ENCODE measurements around the gene C10orf67. TPM values are rescaled to one million over a fixed set of nuclear protein-coding genes. Genes with fewer than 3 reads are reported as not detected.

The C10orf67 gene
- total RNA-seq, 1 experiment from 2014 or later = not detected

DNA sequence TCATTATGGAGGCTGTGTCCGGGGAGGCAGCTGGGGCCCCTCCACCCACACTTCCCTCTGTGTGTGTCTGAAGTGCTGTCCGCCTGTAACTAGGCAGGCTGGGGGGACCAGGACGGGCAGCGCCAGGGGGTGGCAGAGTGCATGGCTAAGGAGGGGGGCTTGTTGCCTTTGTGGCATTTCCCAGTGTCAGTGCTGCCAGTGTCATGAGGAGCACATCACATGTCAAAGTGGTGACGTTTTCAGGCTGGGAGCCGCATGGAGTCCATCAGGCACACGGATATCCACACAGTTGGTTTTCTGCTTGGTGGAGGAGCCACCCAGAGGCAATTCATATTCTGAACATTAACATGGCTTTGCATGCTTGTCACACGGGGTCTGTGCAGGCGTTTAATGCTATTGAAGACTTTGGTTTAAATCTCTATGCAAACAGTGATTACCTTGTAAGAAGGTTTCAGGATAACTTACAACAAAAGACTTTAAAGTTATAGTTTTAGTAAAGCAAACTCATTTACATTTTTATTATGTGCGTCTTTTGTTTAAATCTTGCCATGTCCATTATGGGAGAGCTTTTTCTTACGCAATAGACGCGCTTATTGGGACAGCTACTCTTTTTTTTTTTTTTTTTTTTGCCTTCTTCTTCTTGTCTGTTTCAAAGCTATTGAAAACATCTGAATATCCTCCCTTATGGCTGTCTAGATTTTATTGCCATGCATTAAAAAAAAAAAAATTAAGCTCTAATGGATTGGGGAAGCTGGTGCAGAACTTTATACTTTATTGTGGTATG is 52.9 kb downstream of the C10orf67 start:
- Histone ChIP-seq H3K4me2 (ENCODE audit: low read length) (no peak overlapping the region), H2AFZ (ENCODE audit: low read depth, low read length, poor library complexity, severe bottlenecking) (no peak overlapping the region), H3K27ac (ENCODE audit: low read depth, low read length) (no peak overlapping the region), H3K4me1 (ENCODE audit: control insufficient read depth in 1 of 2, insufficient read depth in 2 of 2, low read length in 2 of 2) (no peaks in the 10 kb centered on the region), H4K20me1 (ENCODE audit: insufficient read depth) (no peaks in the 10 kb centered on the region), H3K36me3 (ENCODE audit: control insufficient read depth in 1 of 2, insufficient read depth in 2 of 2, low read length in 2 of 2) (no peaks in the 10 kb centered on the region), H3K79me2 (ENCODE audit: insufficient read depth, low read length) (no peaks in the 10 kb centered on the region), H3K9me3 (ENCODE audit: control insufficient read depth in 1 of 2, insufficient read depth in 1 of 2, low read depth in 1 of 2, low read length in 2 of 2) (no peaks in the 10 kb centered on the region), H3K27me3 (ENCODE audit: insufficient read depth, low read length) (peaks cover 12% of the 10 kb centered on the region), H3K4me3 (replicated peaks in 1 of 2; ENCODE audit: low read depth in 1 of 2, low read length in 2 of 2) (no peak overlapping the region), H3K9ac (ENCODE audit: low read length) (no peak overlapping the region), H3K9me2 (ENCODE audit: insufficient read depth) (no peaks in the 10 kb centered on the region)
- TF ChIP-seq JUND (IDR thresholded peaks at IDR 0.05) (no peak), EGR1 (IDR thresholded peaks at IDR 0.05; ENCODE audit: low read depth) (no peak), SP1 (IDR thresholded peaks at IDR 0.05; ENCODE audit: low read depth) (no peak), ZNF274 (IDR thresholded peaks at IDR 0.05; ENCODE audit: low read depth, low read length) (no peak), ELF1 (IDR thresholded peaks at IDR 0.05; ENCODE audit: borderline replicate concordance, low read depth) (no peak), CEBPB (IDR thresholded peaks at IDR 0.05; ENCODE audit: low read depth) (no peak), POLR2A (IDR thresholded peaks at IDR 0.05; ENCODE audit: borderline replicate concordance, extremely low read depth, insufficient read depth, insufficient read length) (no peak), RAD21 (IDR thresholded peaks at IDR 0.05; ENCODE audit: low read depth) (no peak), TCF7L2 (IDR thresholded peaks at IDR 0.05; ENCODE audit: borderline replicate concordance, extremely low read depth, insufficient read depth, insufficient read length) (no peak), EZH2 (IDR thresholded peaks at IDR 0.05) (no peak), ZFX (IDR thresholded peaks at IDR 0.05) (no peak), CBX3 (IDR thresholded peaks at IDR 0.05; ENCODE audit: low read depth) (no peak)
- TF ChIP-seq, protein P1, sequence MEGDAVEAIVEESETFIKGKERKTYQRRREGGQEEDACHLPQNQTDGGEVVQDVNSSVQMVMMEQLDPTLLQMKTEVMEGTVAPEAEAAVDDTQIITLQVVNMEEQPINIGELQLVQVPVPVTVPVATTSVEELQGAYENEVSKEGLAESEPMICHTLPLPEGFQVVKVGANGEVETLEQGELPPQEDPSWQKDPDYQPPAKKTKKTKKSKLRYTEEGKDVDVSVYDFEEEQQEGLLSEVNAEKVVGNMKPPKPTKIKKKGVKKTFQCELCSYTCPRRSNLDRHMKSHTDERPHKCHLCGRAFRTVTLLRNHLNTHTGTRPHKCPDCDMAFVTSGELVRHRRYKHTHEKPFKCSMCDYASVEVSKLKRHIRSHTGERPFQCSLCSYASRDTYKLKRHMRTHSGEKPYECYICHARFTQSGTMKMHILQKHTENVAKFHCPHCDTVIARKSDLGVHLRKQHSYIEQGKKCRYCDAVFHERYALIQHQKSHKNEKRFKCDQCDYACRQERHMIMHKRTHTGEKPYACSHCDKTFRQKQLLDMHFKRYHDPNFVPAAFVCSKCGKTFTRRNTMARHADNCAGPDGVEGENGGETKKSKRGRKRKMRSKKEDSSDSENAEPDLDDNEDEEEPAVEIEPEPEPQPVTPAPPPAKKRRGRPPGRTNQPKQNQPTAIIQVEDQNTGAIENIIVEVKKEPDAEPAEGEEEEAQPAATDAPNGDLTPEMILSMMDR (IDR thresholded peaks at IDR 0.05 in 2 of 3, conservative IDR thresholded peaks at IDR 0.05 in 1 of 3; ENCODE audit: borderline replicate concordance in 1 of 3, insufficient read depth in 1 of 3, low read depth in 2 of 3, low read length in 2 of 3) = no peak
- TF ChIP-seq, protein P2, sequence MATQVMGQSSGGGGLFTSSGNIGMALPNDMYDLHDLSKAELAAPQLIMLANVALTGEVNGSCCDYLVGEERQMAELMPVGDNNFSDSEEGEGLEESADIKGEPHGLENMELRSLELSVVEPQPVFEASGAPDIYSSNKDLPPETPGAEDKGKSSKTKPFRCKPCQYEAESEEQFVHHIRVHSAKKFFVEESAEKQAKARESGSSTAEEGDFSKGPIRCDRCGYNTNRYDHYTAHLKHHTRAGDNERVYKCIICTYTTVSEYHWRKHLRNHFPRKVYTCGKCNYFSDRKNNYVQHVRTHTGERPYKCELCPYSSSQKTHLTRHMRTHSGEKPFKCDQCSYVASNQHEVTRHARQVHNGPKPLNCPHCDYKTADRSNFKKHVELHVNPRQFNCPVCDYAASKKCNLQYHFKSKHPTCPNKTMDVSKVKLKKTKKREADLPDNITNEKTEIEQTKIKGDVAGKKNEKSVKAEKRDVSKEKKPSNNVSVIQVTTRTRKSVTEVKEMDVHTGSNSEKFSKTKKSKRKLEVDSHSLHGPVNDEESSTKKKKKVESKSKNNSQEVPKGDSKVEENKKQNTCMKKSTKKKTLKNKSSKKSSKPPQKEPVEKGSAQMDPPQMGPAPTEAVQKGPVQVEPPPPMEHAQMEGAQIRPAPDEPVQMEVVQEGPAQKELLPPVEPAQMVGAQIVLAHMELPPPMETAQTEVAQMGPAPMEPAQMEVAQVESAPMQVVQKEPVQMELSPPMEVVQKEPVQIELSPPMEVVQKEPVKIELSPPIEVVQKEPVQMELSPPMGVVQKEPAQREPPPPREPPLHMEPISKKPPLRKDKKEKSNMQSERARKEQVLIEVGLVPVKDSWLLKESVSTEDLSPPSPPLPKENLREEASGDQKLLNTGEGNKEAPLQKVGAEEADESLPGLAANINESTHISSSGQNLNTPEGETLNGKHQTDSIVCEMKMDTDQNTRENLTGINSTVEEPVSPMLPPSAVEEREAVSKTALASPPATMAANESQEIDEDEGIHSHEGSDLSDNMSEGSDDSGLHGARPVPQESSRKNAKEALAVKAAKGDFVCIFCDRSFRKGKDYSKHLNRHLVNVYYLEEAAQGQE (IDR thresholded peaks at IDR 0.05; ENCODE audit: low read depth) = no peak
- TF ChIP-seq, protein P3, sequence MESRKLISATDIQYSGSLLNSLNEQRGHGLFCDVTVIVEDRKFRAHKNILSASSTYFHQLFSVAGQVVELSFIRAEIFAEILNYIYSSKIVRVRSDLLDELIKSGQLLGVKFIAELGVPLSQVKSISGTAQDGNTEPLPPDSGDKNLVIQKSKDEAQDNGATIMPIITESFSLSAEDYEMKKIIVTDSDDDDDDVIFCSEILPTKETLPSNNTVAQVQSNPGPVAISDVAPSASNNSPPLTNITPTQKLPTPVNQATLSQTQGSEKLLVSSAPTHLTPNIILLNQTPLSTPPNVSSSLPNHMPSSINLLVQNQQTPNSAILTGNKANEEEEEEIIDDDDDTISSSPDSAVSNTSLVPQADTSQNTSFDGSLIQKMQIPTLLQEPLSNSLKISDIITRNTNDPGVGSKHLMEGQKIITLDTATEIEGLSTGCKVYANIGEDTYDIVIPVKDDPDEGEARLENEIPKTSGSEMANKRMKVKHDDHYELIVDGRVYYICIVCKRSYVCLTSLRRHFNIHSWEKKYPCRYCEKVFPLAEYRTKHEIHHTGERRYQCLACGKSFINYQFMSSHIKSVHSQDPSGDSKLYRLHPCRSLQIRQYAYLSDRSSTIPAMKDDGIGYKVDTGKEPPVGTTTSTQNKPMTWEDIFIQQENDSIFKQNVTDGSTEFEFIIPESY (IDR thresholded peaks at IDR 0.05; ENCODE audit: extremely low read depth, insufficient replicate concordance, low read length) = no peak
- TF ChIP-seq, protein P4, sequence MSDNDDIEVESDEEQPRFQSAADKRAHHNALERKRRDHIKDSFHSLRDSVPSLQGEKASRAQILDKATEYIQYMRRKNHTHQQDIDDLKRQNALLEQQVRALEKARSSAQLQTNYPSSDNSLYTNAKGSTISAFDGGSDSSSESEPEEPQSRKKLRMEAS (IDR thresholded peaks at IDR 0.05) = no peak
- DNase-seq (ENCODE audit: low read depth, low spot score) (no peak), ATAC-seq (peak; percentile 45; the same call in 1 of the 2 replicates)
- ChIA-PET CTCF (interaction anchor here (0.7 to 4.9 kb wide), 3 partner anchors 12 to 584 kb away, joined by 4 to 78 read pairs (median 14); no protein-coding TSS in a partner anchor), RAD21 (ENCODE audit: low non-redundant PET in 1 of 2, low total read pairs in 2 of 2, uncharacterized antibody in 2 of 2, unreplicated experiment in 2 of 2) (no interaction called here), POLR2A (no interaction called here)
- intact Hi-C loops (cut with micrococcal nuclease) = loop anchor here (2.0 to 5.0 kb wide), 2 partner anchors 411 to 1299 kb away; no protein-coding TSS in a partner anchor
- no TSS peak for BruUV-seq (replicated peaks)

All from HCT116 (cell line).